Endothelial cell of umbilical vein (primary cell): ENCODE data around the gene MAD2L2. TPM values are rescaled to one million over a fixed set of nuclear protein-coding genes. Genes with fewer than 3 reads are reported as not detected.

Experiments
- BruUV-seq: library from RNA; stranded (reverse); fragments of 400-500 nt; replicated peaks from 2 replicates; lab custom pipeline; 2021; lab: Mats Ljungman, UMichigan
- CTCF ChIA-PET: fragments of 300-600, 350-600 bp; sonication (Branson Sonifier 250); formaldehyde crosslinking; loops from one replicate; lab custom pipeline; 2021; ENCODE audit warnings: antibody characterized with exemption, inconsistent platforms; lab: Charles Lee
- POLR2A ChIA-PET: fragments of 300-600, 350-600 bp; sonication (Branson Sonifier 250); formaldehyde crosslinking; loops from one replicate; lab custom pipeline; 2021; ENCODE audit warnings: antibody characterized with exemption, inconsistent platforms; lab: Charles Lee
- DNase-seq: peaks from one replicate; pipeline ENCODE4 v3.0.0-alpha.2; 2011; ENCODE audit warnings: low read depth, low spot score
- FAIRE-seq: peaks from 2 replicates; lab custom pipeline; 2011; peaks lifted over from hg19 to GRCh38; lab: Jason Lieb, UNC
- H2AFZ ChIP-seq: 2 replicates; pipeline ENCODE4 v1.6.0; 2012; ENCODE audit warnings: low read depth, low read length, control low read depth, inconsistent platforms
- H3K27ac ChIP-seq: 2 replicates; pipeline ENCODE4 v1.5.1; 2011; ENCODE audit warnings: low read depth, mild to moderate bottlenecking, control low read depth, low read length, moderate library complexity; ENCODE audit not compliant: insufficient read depth
- H3K27me3 ChIP-seq, 2 experiments: 2 replicates each; pipeline versions ENCODE4 v1.6.0 to v1.6.1; 2011; ENCODE audit warnings: low read length in 2 of 2, mixed read lengths in 1 of 2; ENCODE audit not compliant: control insufficient read depth in 2 of 2, insufficient read depth in 2 of 2
- H3K36me3 ChIP-seq, 2 experiments: 2 replicates in 1 of 2; 3 replicates in 1 of 2; pipeline ENCODE4 v1.5.1; 2011; ENCODE audit warnings: low read length in 2 of 2, mild to moderate bottlenecking in 1 of 2, moderate library complexity in 1 of 2; ENCODE audit not compliant: control insufficient read depth in 2 of 2, insufficient read depth in 2 of 2; ENCODE audit errors: extremely low read depth in 1 of 2
- H3K4me1 ChIP-seq: 3 replicates; pipeline ENCODE4 v1.5.1; 2011; ENCODE audit warnings: mild to moderate bottlenecking, low read length; ENCODE audit not compliant: control insufficient read depth, insufficient read depth; ENCODE audit errors: extremely low read depth
- H3K4me2 ChIP-seq: 2 replicates; pipeline ENCODE4 v1.6.1; 2011; ENCODE audit warnings: low read length, control low read depth, mixed read lengths; ENCODE audit not compliant: insufficient read depth
- H3K4me3 ChIP-seq, 3 experiments: fragments of 200-600 bp in 1 of 3; sonication (generic), shearing (Covaris generic) in 1 of 3; replicated peaks in 1 of 3; 2 replicates each; pipeline ENCODE4 v1.5.1; 2011 to 2016; ENCODE audit warnings: control low read depth in 3 of 3, low read length in 3 of 3, mild to moderate bottlenecking in 2 of 3, inconsistent platforms in 1 of 3, low read depth in 1 of 3, moderate library complexity in 1 of 3; ENCODE audit not compliant: insufficient read depth in 1 of 3
- H3K79me2 ChIP-seq: 2 replicates; pipeline ENCODE4 v1.6.0; 2012; ENCODE audit warnings: low read length, inconsistent platforms; ENCODE audit not compliant: control insufficient read depth, insufficient read depth
- H3K9ac ChIP-seq: replicated peaks from 2 replicates; pipeline ENCODE3; 2011; ENCODE audit warnings: low read length, control low read depth; ENCODE audit not compliant: insufficient read depth; ENCODE audit errors: extremely low read depth
- H3K9me1 ChIP-seq: replicated peaks from 3 replicates; pipeline ENCODE4 v1.6.0; 2011; ENCODE audit warnings: mild to moderate bottlenecking, low read length; ENCODE audit not compliant: control insufficient read depth, insufficient read depth; ENCODE audit errors: extremely low read depth
- H3K9me3 ChIP-seq: replicated peaks from 2 replicates; pipeline ENCODE4 v1.5.1; 2012; ENCODE audit warnings: low read length, inconsistent platforms; ENCODE audit not compliant: control insufficient read depth, insufficient read depth
- H4K20me1 ChIP-seq: replicated peaks from 2 replicates; pipeline ENCODE3; 2011; ENCODE audit warnings: mild to moderate bottlenecking, low read length; ENCODE audit not compliant: control insufficient read depth, insufficient read depth; ENCODE audit errors: extremely low read depth
- EZH2 ChIP-seq: IDR thresholded peaks from 2 replicates; pipeline ENCODE4 v1.6.1; 2012; ENCODE audit warnings: borderline replicate concordance, low read depth, mild to moderate bottlenecking, moderate library complexity, low read length, inconsistent platforms; ENCODE audit not compliant: severe bottlenecking
- FOS ChIP-seq: IDR thresholded peaks from 2 replicates; pipeline ENCODE4 v1.6.1; 2011; ENCODE audit warnings: mild to moderate bottlenecking, low read length, moderate library complexity, borderline replicate concordance; ENCODE audit not compliant: insufficient read depth
- GATA2 ChIP-seq: IDR thresholded peaks from 2 replicates; pipeline ENCODE4 v1.7.0; 2011; ENCODE audit warnings: low read depth, mild to moderate bottlenecking, moderate library complexity, mixed read lengths, low read length; ENCODE audit not compliant: insufficient read length, insufficient read depth
- JUN ChIP-seq: IDR thresholded peaks from 2 replicates; pipeline ENCODE4 v1.6.1; 2011; ENCODE audit warnings: borderline replicate concordance, low read depth; ENCODE audit not compliant: insufficient read length, insufficient read depth
- MAX ChIP-seq: IDR thresholded peaks from 2 replicates; pipeline ENCODE4 v1.6.1; 2011; ENCODE audit not compliant: insufficient read depth, insufficient read length
- MYC ChIP-seq: IDR thresholded peaks from one replicate; pipeline ENCODE4 v1.6.1; 2011; ENCODE audit warnings: mild to moderate bottlenecking, low read depth, low read length
- POLR2A ChIP-seq: IDR thresholded peaks from 2 replicates; pipeline ENCODE4 v1.6.1; 2012; ENCODE audit warnings: low read depth, mild to moderate bottlenecking, control low read depth, low read length
- POLR2AphosphoS5 ChIP-seq: IDR thresholded peaks from 2 replicates; pipeline ENCODE4 v1.6.1; 2012; ENCODE audit warnings: low read depth, mild to moderate bottlenecking, control low read depth, low read length, moderate library complexity; ENCODE audit not compliant: insufficient read depth
- dilution Hi-C: fragments of 300-500 bp; cut with MboI; formaldehyde crosslinking; loops from one replicate; pipeline ENCODE4 v1.15.0; 2019; ENCODE audit warnings: low sequenced_read_pairs; ENCODE audit not compliant: extremely low pct_ligation_motif_present
- intact Hi-C: fragments of 100-400 bp; cut with micrococcal nuclease; formaldehyde crosslinking; loops from one replicate; pipeline ENCODE4 v1.10.0; 2022
- polyA plus RNA-seq, 4 experiments: library from polyadenylated mRNA; depleted of rRNA in 3 of 4; stranded (reverse) in 3 of 4; unstranded in 1 of 4; fragments of >200 nt; gene quantifications; 2 replicates each; pipeline versions ENCODE4 v1.2.1 to v1.2.3, GENCODE V29; 2011 to 2012; ENCODE audit warnings: missing spikeins in 1 of 4
- total RNA-seq: library from RNA; stranded (reverse); gene quantifications from 2 replicates; pipeline ENCODE4 v1.2.3, GENCODE V29; 2021
- TF ChIP-seq, protein P1 (sequence below), 2 donors: IDR thresholded peaks; 1 replicate in 1 of 2; 2 replicates in 1 of 2; pipeline ENCODE4 v1.5.1; 2011; ENCODE audit warnings: low read length in 2 of 2, mild to moderate bottlenecking in 2 of 2, moderate library complexity in 2 of 2, control low read depth in 1 of 2, inconsistent platforms in 1 of 2, low read depth in 1 of 2; ENCODE audit not compliant: insufficient read depth in 1 of 2; ENCODE audit errors: extremely low read depth in 1 of 2

Gene MAD2L2
- total and polyA plus RNA-seq, 2 donors (not counting 3 experiments of a cell fraction or from before 2014, with no cell fraction given) = 35.9 to 74.2 TPM

DNA sequence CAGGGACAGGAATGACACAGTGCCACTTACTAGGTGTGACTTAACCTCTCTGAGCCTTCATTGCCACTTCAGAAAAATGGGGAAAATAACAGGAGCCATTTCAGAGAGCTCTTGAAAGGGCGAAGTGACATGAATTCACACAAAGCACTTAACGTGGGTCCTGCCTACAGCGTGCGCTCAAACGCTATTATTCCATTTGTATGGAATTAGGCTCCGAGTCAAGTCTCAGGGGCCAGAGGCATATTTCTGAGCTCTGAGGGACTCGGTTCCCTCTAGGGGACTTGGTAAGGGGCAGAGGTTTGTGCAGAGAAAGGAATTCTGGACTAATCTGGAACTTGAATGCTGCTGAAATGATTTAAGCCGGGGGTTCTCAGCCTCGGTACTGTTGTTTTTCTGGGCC lies 24.6 kb upstream of the MAD2L2 start:
- CTCF ChIA-PET = interaction anchor here (0.9 to 6.0 kb wide), 3 partner anchors 11 to 55 kb away, joined by 3 to 39 read pairs (median 3); no protein-coding TSS in a partner anchor
- BruUV-seq = no TSS peak
- Histone ChIP-seq H3K9me1 (no peaks in the 10 kb centered on the region), H2AFZ (no peak overlapping the region), H3K79me2 (no peaks in the 10 kb centered on the region), H3K9me3 (no peaks in the 10 kb centered on the region), H3K36me3 (no peaks in the 10 kb centered on the region), H3K9ac (no peak overlapping the region), H3K4me1 (no peaks in the 10 kb centered on the region), H3K27ac (no peak overlapping the region), H3K4me3 (no peak overlapping the region), H4K20me1 (no peaks in the 10 kb centered on the region), H3K27me3 (peaks cover 11 to 20% of the 10 kb centered on the region in 2 experiments), H3K4me2 (no peak overlapping the region)
- intact Hi-C loops = no loop called here
- POLR2A ChIA-PET = no interaction called here
- no peak for DNase-seq
- dilution Hi-C loops = no loop called here
- TF ChIP-seq GATA2 (no peak), EZH2 (no peak), JUN (no peak), POLR2A (no peak), MAX (no peak), FOS (no peak)
- FAIRE-seq = no peak

- Histone ChIP-seq H3K27ac (no peak overlapping the region), H3K4me3 (no peak overlapping the region), H2AFZ (no peak overlapping the region), H3K4me1 (no peaks in the 10 kb centered on the region), H3K36me3 (no peaks in the 10 kb centered on the region), H3K79me2 (no peaks in the 10 kb centered on the region), H3K9me3 (no peaks in the 10 kb centered on the region), H3K4me2 (no peak overlapping the region), H3K27me3 (peaks cover 12 to 20% of the 10 kb centered on the region in 2 experiments), H4K20me1 (no peaks in the 10 kb centered on the region), H3K9me1 (no peaks in the 10 kb centered on the region), H3K9ac (no peak overlapping the region)
- DNase-seq (no peak), FAIRE-seq (no peak)
- CTCF ChIA-PET = interaction anchor here (1.0 to 2.1 kb wide), 2 partner anchors 12 to 14 kb away, joined by 3 to 6 read pairs; no protein-coding TSS in a partner anchor
- dilution Hi-C loops (no loop called here), intact Hi-C loops (no loop called here)
- BruUV-seq = no TSS peak
- POLR2A ChIA-PET = no interaction called here
- TF ChIP-seq POLR2AphosphoS5 (no peak), FOS (no peak), JUN (no peak), GATA2 (no peak), POLR2A (no peak), EZH2 (no peak), MAX (no peak), MYC (no peak)
- TF ChIP-seq, protein P1, sequence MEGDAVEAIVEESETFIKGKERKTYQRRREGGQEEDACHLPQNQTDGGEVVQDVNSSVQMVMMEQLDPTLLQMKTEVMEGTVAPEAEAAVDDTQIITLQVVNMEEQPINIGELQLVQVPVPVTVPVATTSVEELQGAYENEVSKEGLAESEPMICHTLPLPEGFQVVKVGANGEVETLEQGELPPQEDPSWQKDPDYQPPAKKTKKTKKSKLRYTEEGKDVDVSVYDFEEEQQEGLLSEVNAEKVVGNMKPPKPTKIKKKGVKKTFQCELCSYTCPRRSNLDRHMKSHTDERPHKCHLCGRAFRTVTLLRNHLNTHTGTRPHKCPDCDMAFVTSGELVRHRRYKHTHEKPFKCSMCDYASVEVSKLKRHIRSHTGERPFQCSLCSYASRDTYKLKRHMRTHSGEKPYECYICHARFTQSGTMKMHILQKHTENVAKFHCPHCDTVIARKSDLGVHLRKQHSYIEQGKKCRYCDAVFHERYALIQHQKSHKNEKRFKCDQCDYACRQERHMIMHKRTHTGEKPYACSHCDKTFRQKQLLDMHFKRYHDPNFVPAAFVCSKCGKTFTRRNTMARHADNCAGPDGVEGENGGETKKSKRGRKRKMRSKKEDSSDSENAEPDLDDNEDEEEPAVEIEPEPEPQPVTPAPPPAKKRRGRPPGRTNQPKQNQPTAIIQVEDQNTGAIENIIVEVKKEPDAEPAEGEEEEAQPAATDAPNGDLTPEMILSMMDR (IDR thresholded peaks at IDR 0.05; ENCODE audit: extremely low read depth in 1 of 2, insufficient read depth in 1 of 2, low read depth in 1 of 2, low read length in 2 of 2) = no peak
These were observed 23.9 kb upstream of the MAD2L2 start for GRCh38 chr1:11704691-11705475.
